ENCODE results near the gene CDH4.
A peak's percentile ranks its signal among the peaks of the same experiment; 100 is the strongest.

Gene CDH4

GRCh38 chr20:61757678-61758563 lies 505.9 kb downstream of the CDH4 start:
- DNase-seq, result no peak

GRCh38 chr20:61758564-61759200 lies 506.6 kb downstream of the CDH4 start:
- DNase-seq, result no peak

DNA sequence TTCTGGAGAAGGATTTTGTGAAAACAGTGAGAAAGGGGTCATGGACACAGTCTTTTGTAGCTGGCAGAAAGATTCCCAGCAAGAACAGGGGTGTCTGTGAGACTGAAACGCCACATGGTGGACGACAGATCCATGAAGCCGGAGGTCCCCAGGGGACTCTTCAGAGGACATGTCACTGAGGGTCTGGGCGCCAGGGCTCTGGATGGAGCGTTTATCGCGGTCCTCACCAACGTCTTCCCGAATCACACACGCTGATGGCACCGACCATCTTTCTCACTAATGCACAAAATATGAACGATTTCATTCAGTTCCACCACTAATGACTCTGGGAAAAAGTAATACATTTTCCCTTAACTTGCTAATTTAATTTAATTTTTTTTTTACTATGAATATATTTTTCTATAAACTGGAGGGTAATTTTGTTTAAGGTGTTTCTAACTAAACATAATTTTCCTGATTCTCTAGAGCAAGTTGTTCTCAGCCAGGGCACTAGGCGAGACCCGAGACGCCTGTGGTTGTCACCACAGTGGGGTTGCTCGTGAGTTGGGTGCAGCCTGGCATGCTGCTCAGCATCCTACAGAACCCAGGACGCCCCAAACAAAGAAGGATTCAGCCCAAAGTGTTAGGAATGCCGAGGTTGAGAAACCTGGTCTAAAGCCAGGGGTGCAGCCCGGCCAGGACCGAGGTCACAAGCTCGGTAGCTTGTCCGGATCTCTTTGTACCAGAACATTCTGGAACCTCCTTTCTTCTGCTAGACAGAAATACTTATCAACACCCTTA lies 507.4 kb downstream of the CDH4 start:
- DNase-seq, result peak in 2 of 56 donors; percentile 22 to 70

GRCh38 chr20:61760321-61760720 lies 508.3 kb downstream of the CDH4 start:
- DNase-seq, result peak in 14 of 56 donors; percentile 10 to 73 (median 35)

GRCh38 chr20:61760731-61761130 lies 508.7 kb downstream of the CDH4 start:
- DNase-seq, result no peak

DNA sequence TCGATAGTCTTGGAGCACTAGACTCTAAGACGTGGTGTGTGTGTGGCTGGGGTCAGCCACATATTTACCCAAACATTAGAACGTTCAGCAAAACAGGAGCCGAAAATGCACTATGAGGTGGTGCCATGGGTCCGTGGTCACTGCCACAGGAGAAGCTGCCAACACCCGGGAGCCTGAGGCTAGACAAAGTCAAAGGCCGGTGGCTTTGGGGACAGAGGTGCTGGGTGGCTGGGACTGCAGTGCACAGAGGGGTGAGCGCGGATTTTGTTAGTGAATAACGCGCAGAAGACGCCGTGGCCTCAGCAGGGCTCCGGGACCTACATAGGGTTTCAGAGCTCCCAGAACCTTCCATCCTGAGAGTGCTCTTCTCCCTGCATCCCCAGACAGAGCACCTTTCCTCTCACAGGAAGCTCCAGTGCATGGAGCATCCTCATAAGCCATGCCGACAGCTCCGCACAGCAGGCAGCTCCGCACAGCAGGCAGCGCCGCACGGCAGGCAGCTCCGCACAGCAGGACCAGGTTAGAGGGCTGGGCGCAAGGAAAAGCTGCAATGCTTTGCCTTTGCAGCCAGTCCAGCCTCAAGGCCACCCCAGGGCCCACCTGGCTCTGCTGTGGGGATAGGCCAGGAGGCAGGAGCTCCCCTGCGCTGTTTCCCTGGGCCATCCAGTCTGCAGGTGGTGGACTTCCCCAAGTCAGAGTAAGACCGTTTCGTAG lies 509.5 kb downstream of the CDH4 start:
- DNase-seq, result no peak

DNA sequence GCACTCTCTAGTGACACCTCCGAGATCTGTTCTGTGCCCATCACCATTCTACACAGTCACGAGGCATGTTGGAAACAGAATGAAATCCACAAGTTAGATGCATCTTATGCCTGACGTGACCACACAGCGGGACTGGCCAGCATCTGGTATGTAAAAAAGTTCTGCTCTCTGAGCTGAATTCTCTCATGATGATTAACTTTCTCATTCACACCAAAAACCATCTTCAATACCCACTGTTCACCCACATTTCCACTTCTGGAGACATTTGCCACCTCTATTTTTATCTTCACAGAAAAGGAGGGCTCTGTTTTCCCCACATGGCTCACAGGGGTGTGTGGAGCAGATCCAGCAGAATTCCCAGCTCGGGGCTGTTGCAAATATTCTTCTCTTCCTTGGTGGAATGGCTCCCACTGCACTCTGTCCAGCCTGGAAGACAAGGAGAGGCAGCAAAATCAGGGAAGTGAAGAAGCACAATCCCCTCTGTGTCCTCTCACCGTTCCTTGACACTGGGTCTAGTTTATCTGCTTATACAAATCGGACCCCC lies 510.2 kb downstream of the CDH4 start:
- DNase-seq, result no peak

- DNase-seq, result no peak
These were observed 511.1 kb downstream of the CDH4 start for GRCh38 chr20:61762886-61763739.

GRCh38 chr20:61763740-61764400 lies 511.8 kb downstream of the CDH4 start:
- DNase-seq, result no peak

- no peak for DNase-seq
These were observed 512.5 kb downstream of the CDH4 start for GRCh38 chr20:61764471-61765025.

DNA sequence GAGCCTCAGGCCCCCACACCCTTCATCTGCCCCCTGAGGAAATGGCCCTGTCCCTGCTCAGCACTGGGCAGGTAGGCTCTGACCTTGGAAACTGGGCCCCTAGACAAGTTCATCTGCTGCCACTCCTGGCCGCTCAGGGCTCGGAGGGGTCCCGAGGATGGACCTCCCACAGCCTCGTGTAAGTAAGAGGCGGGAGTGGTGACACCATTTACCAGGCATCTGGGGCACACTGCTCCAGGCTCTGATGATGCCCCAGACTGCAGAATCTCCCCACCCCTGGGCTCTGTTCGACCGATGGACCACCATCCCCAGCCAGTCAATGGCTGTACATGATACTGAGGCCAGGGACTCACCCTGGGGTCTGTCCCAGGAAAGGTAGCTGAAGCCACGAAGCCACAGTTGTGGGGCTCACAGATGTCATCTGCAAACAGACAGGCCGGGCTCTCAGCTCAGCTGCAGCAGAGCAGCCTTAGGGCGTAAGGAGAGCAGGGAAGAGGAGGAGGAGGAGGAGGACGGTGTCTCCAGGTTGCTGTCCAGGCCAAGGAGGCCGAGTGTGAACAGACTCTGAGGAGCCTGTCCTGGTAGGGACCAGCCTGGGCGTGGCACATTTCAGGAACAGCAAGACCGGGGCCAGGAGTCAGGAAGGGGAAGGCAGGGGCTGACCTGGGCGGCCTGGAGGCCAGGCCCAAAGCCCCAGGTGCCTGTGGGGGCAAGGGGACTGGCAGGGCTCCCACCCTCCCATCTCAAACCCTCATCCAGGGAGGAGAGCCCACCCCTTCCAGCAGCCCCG lies 513.2 kb downstream of the CDH4 start:
- DNase-seq, result no peak

DNA sequence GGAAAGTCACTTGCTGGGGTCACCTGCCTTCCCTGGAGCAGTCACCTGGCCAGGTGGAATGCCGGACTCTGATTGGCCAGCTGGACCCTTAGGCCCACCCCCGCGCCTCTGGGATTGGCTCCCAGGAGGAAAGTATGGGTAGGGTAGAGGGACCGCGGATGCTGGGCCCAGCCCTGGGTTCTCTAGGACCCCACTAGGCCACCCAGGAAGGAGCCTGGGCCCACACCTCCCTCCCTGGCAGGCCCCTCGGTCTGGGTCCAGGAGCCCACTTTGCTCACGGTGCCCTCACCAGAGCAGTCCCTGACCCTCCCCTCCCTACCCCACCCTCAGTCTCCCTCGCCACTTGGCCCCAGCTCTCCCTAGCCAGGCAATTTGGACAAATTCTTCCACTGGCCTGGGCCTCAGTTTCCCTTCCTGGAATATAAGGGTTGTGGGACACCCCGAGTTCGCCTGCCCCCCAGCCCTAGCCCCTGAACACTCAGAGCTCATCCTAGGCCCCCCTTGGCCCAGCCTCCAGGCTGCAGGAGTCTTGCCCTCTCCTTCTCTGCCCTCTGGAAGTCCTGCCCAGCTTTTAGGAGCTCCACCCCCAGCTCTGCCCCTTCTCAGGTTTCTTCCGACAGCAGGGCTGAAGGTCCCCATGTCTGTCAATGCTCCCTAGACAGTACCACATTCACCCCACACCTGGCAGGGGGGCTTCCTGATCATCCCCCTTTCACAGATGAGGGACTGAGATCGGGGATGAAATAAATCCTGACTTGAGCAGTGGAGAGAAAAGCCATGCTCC lies 514.0 kb downstream of the CDH4 start:
- no peak for DNase-seq

GRCh38 chr20:61766921-61767610 lies 515.0 kb downstream of the CDH4 start:
- no peak for DNase-seq

DNA sequence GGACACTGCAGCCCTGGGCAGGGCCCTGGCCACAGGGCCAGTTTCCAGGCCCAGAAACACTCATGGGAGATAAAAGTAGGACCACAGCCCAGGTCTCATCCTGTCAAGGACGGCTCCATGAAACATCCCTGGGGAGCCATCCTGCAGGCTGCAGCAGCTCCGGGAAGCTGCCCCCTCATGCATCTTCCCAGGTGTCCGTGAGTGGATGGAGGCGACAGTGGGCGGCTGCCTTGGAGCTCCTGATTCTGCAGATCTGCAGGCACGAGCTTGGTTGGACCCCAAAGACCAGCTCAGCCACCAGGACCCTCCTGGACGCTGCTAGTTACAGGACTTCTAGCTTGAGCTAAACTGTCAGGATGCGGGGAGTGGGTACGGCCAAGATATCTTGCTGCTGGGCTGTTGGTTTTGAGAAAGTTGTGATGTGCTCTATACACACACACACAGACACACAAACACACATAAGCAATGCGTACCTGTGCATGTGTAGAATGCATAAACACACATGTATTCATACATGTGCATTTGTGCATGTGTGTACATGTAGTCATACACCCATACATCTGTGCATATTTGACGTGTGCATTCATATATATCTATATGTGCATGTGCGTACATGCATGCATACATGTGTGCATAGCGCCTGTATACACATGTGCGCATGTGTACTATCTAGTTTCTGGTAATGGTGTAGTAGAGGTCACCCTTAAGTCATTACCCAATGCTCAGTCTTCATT lies 515.9 kb downstream of the CDH4 start:
- DNase-seq, result no peak

DNA sequence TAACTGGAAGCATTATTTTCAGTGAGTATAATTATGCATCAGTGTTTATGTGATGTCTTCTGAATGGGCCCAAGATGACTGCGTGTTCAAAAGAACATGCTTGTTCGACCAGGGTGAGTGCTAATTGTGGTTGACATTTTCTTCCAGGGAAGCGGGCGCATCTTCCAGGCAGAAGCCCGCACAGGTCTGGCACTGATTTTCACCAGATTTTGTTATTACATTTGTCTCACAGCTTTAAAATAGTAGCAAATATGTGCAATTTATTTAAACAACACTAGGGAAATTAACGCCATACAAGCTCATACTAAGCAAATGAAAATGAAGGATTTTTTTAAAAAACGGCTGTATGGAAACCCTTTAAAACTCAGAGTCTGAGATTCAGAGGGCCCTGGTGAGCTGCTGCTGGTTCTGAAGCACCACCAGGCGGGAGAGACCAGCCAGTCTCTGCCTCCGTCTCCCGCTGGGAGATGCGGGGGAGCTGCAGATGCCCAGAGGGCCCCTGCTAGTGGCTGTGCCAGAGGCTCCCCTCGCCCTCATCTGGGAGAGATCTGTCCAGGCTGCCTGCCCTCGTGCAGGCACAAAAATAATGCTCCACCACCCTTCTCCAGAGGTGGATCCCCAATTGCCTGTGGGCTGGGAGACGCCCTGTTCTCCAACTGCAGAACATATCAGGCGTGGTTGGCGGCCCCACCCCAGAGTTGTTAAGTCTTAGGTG lies 516.7 kb downstream of the CDH4 start:
- no peak for DNase-seq

Data from amygdala (tissue), 56 donors.